Nephron progenitor cell (in vitro differentiated cells): ENCODE data around the gene POLE.

Experiments used
- DNase-seq: peaks from one replicate; pipeline ENCODE4 v3.0.0; 2021
- H3K27ac Mint-ChIP-seq: 2 replicates; pipeline ENCODE4 v1.8.0; 2021; ENCODE audit warnings: mild to moderate bottlenecking, moderate library complexity, mixed read lengths
- H3K27me3 Mint-ChIP-seq: 2 replicates; pipeline ENCODE4 v1.8.0; 2021; ENCODE audit warnings: mild to moderate bottlenecking, low read depth, mixed read lengths; ENCODE audit not compliant: poor library complexity
- H3K36me3 Mint-ChIP-seq: 2 replicates; pipeline ENCODE4 v1.8.0; 2021; ENCODE audit warnings: low read depth, mixed read lengths
- H3K4me1 Mint-ChIP-seq: 2 replicates; pipeline ENCODE4 v1.8.0; 2021; ENCODE audit warnings: mixed read lengths
- H3K4me3 Mint-ChIP-seq: 2 replicates; pipeline ENCODE4 v1.8.0; 2021; ENCODE audit warnings: mild to moderate bottlenecking, moderate library complexity, mixed read lengths
- H3K9me3 Mint-ChIP-seq: 2 replicates; pipeline ENCODE4 v1.8.0; 2021; ENCODE audit warnings: mild to moderate bottlenecking, moderate library complexity, mixed read lengths
- TF ChIP-seq, protein P1 (sequence below): fragments of 200-600 bp; sonication (generic); IDR thresholded peaks from 2 replicates; pipeline ENCODE4 v1.5.0; 2021; ENCODE audit warnings: antibody characterized with exemption

Gene POLE

DNA sequence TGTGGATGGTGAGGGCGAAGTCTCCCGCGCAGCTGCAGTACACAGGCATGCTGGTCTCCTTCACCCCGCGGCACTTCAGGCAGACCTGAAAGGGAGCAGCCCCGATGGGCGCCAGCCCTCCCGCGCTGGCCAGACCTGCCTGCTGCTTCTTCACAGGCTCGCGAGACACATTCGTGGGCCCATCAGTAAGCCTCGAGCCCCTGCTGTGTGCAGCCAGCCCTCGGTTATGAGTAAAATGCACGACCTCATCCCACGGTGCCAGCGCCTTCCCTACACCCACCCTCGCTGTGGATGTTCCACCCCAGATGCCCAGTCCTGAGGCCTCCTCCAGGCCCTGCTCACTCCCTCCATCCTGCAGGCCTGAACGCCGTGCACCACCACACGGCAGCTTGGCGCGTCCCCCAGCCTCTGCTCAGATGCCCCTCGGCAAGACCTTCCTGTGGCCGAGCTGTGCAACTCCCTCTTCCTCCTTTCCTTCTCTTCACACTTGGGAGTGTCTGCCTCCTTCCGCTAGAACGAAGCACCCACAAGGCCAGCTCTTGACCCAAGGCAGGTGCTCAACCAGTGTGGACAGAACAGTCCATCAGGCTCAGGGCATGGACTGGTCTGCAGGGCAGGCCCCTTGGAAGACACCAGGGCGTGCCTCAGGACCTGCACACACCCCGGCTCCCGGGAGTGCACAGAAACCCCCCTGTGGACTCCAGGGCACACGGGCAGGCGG lies 62.1 kb downstream of the POLE start:
- Mint-ChIP-seq H3K27ac (peak overlapping the region; percentile 80), H3K9me3 (no peaks in the 10 kb centered on the region), H3K36me3 (peaks cover 32% of the 10 kb centered on the region), H3K27me3 (peaks cover 15% of the 10 kb centered on the region), H3K4me1 (peaks cover 30% of the 10 kb centered on the region), H3K4me3 (peak overlapping the region; percentile 32)
- DNase-seq, result no peak
- TF ChIP-seq, protein P1, sequence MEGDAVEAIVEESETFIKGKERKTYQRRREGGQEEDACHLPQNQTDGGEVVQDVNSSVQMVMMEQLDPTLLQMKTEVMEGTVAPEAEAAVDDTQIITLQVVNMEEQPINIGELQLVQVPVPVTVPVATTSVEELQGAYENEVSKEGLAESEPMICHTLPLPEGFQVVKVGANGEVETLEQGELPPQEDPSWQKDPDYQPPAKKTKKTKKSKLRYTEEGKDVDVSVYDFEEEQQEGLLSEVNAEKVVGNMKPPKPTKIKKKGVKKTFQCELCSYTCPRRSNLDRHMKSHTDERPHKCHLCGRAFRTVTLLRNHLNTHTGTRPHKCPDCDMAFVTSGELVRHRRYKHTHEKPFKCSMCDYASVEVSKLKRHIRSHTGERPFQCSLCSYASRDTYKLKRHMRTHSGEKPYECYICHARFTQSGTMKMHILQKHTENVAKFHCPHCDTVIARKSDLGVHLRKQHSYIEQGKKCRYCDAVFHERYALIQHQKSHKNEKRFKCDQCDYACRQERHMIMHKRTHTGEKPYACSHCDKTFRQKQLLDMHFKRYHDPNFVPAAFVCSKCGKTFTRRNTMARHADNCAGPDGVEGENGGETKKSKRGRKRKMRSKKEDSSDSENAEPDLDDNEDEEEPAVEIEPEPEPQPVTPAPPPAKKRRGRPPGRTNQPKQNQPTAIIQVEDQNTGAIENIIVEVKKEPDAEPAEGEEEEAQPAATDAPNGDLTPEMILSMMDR, result no peak

- Mint-ChIP-seq H3K27ac (no peak overlapping the region), H3K36me3 (peaks cover 24% of the 10 kb centered on the region), H3K4me1 (peaks cover 30% of the 10 kb centered on the region), H3K4me3 (no peak overlapping the region), H3K9me3 (no peaks in the 10 kb centered on the region), H3K27me3 (peaks cover 20% of the 10 kb centered on the region)
- TF ChIP-seq, protein P1, result no peak
- no peak for DNase-seq
Measured at GRCh38 chr12:132624186-132624855, 62.8 kb downstream of the POLE start.

- H3K27ac Mint-ChIP-seq, result peak overlapping the region; percentile 80
Measured at GRCh38 chr12:132623072-132623869, 63.9 kb downstream of the POLE start.

GRCh38 chr12:132622437-132623071 lies 64.6 kb downstream of the POLE start:
- Mint-ChIP-seq H3K4me3 (peak overlapping the region; percentile 62), H3K27ac (peak overlapping the region; percentile 72), H3K9me3 (peaks cover 7% of the 10 kb centered on the region), H3K36me3 (peaks cover 18% of the 10 kb centered on the region), H3K4me1 (peaks cover 37% of the 10 kb centered on the region), H3K27me3 (peaks cover 31% of the 10 kb centered on the region)
- DNase-seq, result no peak
- TF ChIP-seq, protein P1, result no peak

More at GRCh38 chr12:132623072-132623869, 63.9 kb downstream of the POLE start:
- peak overlapping the region; percentile 62 for H3K4me3 Mint-ChIP-seq
- DNase-seq, result no peak
- no peaks in the 10 kb centered on the region for H3K9me3 Mint-ChIP-seq
- peaks cover 24% of the 10 kb centered on the region for H3K27me3 Mint-ChIP-seq
- peaks cover 15% of the 10 kb centered on the region for H3K36me3 Mint-ChIP-seq
- peaks cover 30% of the 10 kb centered on the region for H3K4me1 Mint-ChIP-seq
- TF ChIP-seq, protein P1, result no peak

DNA sequence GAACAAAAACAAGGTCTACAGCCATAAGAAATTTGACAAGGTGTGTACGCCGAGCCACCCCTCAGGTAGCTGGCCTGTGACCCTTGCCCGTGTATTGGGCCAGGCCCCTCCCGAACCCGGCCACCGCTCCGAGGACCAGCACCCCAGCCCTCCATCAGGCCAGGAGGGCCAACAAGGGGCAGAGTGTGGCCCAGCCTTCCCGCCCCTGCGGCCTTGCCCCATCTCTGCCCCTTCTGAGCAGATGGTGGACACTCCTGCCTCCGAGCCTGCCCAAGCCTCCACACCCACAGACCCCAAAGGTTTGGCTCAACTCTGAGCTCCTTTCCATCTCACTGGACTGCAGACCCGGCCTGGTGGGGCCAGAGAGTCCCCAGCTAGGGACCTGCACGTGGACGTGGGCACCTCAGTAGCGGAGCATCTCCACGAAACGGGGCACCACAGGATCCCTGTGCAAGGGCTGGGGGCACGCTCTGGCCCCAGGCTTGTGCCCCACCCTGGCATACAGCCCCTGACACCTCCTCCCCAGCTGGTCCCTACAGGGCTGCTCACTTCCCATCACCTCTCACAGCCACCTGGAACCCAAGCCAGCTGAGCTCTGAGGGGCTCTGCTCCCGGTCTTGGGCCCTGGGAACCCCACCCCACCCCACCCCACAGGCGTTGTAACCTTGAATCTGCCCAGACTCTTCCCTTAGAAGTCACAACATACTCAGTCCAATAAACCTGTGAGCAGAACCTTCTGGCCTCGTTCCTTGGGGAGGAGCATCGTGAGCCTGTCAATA lies 65.3 kb downstream of the POLE start:
- Mint-ChIP-seq H3K9me3 (peaks cover 14% of the 10 kb centered on the region), H3K36me3 (peaks cover 18% of the 10 kb centered on the region), H3K4me1 (peaks cover 38% of the 10 kb centered on the region), H3K27ac (peak overlapping the region; percentile 72), H3K4me3 (no peak overlapping the region), H3K27me3 (peaks cover 38% of the 10 kb centered on the region)
- no peak for DNase-seq
- TF ChIP-seq, protein P1, result no peak
